GM18517 (cell line): ENCODE results near the gene PRRT3.
"Not testable (repeated sequence)": the region's sequence is repeated elsewhere in the genome, so short reads cannot be mapped to it uniquely, and the experiment has no call there.

Experiments
- ATAC-seq: cut with Tn5 transposase; IDR thresholded peaks from one replicate; pipeline ENCODE4 v1.9.1; 2021; ENCODE audit warnings: mild to moderate bottlenecking, moderate library complexity; ENCODE audit not compliant: unreplicated experiment

Gene PRRT3

DNA sequence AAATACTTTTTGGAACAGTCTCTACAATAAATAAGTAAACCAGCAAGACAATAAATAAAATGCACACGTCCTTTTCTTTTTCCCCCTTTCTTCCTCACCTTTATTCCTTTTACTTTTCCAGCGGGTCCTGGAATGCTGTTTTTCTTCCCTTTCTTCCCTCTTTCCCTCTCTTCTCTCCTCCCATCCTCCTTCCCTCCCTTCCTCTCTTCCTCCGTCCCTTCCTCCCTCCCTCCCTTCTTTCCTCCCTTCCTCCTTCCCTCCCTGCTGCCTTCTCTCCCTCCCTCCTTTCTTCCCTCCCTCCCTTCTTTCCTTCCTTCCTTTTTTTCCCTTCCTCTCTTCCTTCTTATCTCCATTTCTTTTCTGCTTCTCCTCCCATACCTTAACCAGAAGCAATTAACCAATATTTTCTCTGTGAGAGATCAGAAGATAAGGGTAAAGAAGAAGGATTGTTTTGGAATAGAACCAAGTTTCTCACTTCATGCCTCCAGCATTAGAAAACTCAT, 52.9 kb downstream of the PRRT3 start:
- ATAC-seq = no peak

DNA sequence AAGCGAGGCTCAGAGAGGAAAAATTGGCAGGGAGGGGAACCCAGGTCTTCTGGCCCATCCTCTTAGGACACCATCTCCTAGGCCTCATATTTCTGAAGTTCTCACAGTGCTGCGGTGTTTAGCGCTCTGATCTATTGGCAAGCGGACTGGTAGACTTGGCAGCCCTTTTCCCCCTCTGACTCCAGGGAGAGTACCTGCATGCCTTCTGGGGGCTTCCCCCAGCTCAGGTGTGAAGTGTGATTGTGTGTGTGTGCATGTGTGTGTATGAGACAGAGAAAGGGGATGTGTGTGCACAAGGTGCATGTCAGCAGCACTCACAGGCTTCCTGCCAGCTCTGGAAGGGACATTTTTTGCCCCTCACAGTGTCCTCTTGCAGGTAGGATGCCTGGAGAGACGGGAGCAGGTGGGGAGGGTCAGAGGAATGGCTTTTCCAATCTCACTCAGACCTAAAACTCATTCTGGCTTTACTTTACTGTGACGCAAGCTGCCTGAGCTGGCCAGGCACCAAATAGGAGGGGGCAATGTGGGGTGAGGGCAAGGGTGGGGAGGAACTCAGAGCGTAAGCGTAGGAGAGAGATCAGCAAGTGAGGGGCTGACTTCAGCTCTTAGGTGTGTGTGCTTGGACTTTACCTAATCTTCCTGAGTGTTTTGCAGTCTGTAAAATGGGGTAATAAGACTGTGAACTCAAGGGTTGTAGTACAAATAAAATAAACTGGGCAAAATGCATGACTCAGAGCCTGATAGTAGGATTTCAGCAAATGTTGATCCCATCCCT, 53.6 kb downstream of the PRRT3 start:
- ATAC-seq = no peak

DNA sequence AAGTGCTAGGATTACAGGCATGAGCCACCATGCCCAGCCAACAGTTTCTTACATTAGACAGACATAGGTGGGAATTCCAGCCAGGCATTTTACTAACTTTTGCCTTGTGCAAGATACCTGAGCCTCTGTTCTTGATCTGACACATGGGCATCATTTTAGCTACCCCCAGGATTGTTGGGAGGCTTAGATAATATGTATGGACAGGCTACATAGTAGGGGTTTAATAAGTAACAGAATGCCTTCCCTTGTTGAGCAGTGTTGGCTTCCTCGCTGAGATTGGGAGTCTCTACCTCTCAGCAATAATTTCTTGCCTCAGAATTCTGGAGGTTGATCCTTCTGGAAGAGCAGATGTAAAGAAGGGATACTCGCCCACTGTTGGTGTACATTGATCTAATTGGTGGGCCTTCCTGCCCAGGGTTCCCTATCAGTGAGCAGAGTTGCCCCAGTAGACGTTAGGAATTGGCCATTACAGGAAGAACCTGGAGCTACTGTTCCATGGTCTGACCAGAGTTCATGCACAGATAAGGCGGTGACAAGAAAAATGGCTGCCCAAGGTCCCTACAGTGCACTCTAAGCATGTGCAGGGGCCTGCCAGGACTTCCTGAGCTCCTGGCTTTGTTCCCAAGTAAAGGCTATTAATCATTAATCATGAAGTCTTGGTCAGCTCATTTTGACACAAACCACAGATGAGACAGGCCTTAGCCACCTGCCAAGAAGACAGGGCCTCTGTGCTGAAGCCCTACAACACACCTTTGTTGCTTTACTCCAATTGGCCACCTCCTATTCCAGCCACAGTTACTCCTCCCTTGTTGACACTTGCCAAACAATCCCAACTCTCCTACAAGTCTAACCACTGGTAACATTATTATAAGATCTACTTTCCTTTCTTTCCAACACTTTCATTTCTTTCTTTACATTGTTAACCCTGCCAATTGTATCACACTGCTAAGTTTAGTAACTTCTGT, 54.5 kb downstream of the PRRT3 start:
- ATAC-seq = peak; percentile 52

DNA sequence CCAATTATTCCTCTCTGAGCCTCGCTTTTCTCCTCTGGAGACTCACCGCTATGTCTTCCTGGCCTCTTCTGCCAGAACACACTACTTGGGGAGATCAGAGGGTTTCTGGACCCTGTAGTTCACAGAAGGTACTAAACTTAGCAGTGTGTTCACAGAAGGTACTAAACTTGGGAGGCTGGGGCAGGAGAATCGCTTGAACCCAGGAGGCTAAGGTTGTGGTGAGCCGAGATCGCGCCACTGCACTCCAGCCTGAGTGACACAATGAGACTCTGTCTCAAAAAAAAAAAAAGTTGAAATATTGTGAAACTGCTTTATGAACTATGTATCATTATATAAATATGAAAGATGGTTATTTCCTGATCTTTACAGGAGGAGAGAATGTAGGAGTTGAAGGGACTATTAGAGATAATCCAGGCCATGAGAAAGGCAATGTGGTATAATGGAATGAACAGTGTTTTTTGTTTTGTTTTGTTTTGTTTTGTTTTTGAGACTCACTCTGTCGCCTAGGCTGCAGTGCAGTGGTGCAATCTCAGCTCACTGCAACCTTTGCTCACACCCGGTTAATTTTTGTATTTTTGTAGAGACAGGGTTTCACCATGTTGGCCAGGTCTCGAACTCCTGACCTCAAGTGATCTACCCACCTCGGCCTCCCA, 55.3 kb downstream of the PRRT3 start:
- not testable (repeated sequence) for ATAC-seq

DNA sequence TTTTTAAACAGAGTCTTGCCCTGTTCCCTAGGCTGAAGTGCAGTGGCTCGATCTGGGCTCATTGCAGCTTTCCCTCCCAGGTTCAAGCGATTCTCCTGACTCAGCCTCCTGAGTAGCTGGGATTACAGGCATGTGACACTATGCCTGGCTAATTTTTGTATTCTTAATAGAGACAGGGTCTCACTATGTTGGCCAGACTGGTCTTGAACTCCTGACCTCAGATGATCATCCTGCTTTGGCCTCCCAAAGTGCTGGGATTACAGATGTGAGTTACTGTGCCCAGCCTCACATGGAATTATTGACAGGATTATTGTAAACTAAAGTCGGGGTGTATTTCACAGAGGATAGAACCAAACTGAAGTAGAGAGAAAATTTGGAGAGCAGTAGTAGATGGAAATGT, 56.5 kb downstream of the PRRT3 start:
- not testable (repeated sequence) for ATAC-seq
